Stimulated activated CD4-positive, alpha-beta T cell treated with anti-CD3 and anti-CD28 coated beads, Interleukin-15, amount 100 ng/mL, for 24 hours (primary cell): Measurements from ENCODE around the gene PRPH.
A peak's percentile ranks its signal among the peaks of the same experiment; 100 is the strongest.
"Not testable (repeated sequence)": the region's sequence is repeated elsewhere in the genome, so short reads cannot be mapped to it uniquely, and the experiment has no call there.

Source experiments
- DNase-seq: peaks from one replicate; pipeline ENCODE4 v3.0.0-alpha.2; 2020

PRPH gene

DNA sequence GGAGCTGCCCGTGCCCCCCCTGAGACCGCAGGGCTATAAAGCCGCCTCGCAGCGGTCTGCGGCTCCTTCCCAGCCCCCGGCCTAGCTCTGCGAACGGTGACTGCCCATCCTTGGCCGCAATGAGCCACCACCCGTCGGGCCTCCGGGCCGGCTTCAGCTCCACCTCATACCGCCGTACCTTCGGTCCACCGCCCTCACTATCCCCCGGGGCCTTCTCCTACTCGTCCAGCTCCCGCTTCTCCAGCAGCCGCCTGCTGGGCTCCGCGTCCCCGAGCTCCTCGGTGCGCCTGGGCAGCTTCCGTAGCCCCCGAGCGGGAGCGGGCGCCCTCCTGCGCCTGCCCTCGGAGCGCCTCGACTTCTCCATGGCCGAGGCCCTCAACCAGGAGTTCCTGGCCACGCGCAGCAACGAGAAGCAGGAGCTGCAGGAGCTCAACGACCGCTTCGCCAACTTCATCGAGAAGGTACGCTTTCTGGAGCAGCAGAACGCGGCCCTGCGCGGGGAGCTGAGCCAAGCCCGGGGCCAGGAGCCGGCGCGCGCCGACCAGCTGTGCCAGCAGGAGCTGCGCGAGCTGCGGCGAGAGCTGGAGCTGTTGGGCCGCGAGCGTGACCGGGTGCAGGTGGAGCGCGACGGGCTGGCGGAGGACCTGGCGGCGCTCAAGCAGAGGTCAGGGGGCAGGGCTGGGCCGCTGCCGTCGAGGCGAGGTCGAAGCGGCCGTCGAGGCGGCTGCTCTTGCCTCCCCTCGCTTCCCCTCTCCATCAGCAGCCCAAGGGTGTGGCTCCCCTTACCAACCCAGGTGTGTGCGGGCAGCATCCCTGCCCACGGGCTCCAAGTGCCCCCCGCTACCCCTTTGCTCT lies at the start of gene PRPH:
Gene PRPH, plus strand, starts transcription at position 66 of the 855 bp plus-strand sequence. Its CDS starts 54 bp downstream, at position 120.
- DNase-seq: no peak

DNA sequence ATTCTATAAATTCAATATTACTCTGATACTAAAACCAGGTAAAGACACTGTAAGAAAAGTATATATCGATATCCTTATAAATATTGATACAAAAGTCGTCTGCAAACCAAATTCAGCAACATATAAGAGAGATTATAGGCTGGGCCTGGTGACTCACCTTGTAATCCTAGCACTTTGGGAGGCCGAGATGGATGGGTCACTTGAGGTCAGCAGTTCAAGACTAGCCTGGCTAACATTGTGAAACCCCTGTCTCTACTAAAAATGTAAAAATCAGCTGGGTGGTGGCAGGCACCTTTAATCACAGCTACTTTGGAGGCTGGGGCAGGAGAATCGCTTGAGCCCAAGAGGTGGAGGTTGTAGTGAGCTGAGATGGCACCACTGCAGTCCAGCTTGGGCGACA lies 43.6 kb upstream of the PRPH start:
- DNase-seq: no peak

DNA sequence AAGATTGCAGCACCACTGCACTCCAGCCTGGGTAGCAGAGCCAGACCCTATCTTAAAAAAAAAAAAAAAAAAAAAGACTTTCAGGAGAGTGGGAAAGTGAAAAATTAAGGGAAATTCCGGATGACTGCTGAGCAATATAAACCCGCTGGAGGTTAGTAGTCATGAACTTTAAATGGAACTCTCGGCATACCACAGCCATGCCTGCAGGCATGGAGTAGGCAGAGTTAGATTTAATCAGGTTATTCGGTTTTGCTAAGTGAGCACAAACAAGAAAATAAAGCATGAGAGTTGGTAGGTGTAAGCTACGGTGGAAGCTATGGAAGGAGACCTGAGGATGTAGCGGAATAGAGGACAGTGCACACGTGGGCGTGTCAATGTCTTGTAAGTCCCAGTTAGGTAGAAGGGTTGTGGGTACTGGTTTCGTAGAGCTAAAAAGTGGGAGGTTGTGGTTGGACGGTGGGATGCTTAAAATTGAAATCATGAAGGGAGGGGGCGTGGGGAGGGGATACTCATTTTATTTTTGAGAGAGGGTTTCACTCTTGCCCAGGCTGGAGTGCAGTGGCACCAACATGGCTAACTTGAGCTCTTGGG lies 41.8 kb upstream of the PRPH start:
- no peak for DNase-seq

DNA sequence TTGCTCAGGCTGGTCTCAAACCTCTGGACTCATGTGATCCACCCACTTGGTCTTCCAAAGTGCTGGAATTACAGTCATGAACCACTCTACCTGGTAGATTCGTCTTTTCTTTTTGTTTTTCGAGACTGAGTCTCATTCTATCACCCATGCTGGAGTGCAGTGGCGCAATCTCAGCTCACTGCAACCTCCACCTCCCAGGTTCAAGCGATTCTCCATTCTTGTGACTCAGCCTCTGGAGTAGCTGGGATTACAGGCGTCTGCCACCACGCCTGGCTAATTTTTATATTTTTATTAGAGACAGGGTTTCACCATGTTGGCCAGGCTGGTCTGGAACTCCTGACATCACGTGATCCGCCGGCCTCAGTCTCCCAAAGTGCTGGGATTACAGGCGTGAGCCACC lies 39.5 kb upstream of the PRPH start:
- DNase-seq: not testable (repeated sequence)

DNA sequence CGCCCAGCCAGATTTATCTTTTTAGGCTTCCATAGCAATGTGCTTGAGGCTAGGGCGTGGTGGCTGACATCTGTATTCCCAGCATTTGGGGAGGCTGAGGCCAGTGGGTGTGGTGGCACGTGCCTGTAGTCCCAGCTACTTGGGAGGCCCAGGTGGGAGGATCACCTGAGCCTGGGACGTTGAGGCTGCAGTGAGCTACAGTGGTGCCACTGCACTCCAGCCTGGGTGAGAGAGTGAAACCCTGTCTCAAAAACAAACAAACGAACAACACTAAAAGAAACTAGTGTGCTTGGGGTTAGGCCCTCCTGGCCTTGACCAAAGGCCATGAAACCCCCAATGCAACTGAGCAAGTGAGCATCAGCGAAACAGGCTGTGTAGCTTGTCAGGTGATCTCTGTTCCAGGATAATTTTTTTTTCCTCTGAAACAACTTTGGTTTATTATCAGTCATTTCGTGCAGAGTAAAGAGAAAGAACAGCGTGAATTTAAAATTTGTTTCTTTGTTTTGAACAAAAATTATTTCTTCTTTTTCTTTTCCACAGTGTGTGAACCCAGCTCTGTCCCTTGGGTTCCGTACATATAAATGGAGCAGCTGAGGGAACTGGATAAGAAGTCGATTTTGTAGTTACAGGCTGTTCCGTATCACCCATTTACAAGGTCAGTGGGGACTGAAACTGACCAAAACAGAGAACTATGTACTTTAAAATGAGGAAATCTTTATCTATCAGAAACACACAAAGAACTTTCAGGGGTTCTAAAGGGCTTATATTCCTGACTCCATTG lies 38.9 kb upstream of the PRPH start:
- DNase-seq: no peak

DNA sequence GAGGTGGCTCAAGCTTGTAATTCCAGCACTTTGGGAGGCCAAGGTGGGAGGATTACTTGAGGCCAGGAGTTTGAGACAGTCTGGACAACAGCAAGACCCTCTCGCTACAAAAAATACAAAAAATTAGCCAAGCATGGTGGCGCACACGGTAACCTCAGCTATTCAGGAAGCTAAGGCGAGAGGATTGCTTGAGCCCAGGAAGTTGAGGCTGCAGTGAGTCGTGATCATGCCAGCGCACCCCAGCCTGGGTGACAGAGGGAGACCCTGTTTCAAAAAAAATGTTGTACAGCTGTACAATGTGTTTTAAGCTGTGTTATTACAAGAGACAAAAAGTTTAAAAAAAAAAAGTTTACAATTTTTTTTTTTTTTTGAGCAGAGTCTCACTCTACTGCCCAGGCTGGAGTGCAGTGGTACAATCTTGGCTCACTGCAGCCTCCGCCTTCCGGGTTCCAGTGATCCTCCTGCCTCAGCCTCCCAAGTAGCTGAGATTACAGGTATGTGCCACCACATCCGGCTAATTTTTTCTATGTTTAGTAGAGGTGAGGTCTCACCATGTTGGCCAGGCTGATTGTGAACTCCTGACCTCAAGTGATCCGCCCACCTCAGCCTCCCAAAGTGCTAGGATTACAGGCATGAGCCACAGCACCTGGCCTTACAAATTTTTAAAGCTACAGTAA lies 37.3 kb upstream of the PRPH start:
- not testable (repeated sequence) for DNase-seq

DNA sequence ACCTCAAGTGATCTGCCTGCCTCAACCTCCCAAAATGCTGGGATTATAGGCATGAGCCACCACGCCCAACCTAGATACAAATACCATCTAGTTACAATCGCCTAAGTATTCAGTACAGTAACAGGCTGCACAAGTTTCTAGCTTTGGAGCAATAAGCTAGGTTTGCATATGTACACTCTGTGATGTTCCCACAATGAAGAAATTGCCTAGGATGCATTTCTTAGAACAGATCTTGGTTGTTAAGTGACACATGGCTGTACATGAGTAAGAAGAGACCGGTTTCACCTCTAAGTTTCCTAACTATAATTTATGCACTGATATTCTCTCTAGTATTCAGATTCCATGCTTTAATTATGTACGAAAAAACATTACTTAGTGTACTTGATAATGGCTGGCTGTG lies 35.5 kb upstream of the PRPH start:
- no peak for DNase-seq

DNA sequence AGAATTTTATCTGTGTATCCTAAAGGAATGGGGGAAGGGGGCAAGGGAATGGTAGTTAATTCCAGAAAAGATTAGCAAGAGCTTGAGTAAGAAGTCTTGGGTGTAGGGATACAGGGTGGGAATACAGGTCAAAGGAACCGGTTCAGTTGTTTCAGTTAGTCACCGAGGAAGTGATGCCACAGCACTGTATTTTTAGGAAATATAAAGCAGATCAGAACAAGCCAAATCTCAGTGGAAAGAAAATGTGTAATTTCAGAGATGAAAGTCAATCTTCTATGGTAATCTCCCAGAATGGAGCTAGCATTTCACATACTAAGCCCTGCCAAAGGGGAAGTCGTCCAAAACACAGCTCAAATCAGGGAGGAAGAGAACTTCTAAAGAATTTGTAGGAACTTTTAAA lies 34.8 kb upstream of the PRPH start:
- DNase-seq: no peak

DNA sequence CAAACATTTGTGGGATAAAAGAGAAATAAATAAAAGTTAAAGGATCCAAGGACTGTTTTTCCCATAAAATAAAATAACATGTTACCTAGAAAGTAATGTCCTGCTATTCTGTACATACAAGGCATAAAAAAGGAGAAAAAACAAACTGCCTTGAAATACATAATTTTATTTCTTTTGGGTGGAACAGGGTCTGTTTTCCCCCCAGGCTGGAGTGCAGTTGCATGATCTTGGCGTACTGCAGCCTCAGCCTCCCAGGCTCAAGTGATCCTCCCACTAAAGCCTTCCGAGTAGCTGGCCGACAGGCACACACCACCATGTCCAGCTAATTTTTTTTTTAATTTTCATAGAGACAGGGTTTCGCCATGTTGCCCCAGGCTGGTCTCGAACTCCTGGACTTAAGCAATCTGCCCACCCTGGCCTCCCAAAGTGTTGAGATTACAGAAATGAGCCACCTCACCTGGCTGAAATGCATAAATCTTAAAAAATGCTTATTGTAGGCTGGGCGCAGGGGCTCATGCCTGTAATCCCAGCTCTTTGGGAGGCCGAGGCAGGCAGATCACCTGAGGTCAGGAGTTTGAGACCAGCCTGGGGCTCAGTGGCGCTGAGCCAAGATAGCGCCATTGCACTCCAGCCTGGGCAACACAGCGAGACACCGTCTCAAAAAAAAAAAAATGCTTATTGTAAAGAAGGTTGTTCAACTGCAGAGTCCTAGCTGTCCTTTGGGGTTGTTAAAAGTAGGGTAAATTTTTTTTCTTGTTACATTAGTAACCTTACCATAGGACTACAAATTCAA lies 34.2 kb upstream of the PRPH start:
- DNase-seq: no peak

DNA sequence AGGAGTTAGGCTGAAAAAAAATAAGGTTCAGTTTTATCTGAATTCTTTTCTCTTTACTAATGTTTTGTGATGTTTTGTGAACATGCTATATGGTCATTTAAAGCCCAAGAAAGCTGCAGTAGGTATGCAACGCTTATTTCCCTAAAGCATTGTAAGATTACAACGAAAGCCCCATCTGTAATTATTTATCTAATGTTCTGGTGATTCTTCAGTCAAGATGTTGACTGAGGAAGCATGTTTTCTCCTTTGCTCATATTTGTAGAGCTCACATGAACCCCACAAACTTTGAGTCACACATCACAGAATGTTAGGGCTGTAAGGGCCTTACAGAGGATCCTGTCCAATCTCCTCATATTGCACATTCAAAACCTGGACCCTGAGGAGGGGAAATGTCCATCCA lies 33.2 kb upstream of the PRPH start:
- DNase-seq: no peak

DNA sequence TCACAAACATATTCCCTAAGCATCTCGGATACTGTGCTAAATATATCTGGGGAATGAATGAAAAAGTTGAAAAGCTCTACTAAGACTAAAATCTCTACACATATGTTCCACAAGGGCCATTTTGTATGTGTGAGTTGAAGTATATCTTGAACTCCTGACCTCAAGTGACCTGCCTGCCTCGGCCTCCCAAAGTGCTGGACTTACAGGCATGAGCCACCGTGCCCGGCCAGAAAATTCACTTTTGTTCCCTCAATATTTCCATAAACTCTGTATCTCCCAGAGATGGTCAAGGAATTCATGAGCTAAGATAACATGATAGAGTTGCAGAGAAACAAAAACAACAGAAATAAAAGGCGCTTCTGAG lies 31.6 kb upstream of the PRPH start:
- DNase-seq: no peak

DNA sequence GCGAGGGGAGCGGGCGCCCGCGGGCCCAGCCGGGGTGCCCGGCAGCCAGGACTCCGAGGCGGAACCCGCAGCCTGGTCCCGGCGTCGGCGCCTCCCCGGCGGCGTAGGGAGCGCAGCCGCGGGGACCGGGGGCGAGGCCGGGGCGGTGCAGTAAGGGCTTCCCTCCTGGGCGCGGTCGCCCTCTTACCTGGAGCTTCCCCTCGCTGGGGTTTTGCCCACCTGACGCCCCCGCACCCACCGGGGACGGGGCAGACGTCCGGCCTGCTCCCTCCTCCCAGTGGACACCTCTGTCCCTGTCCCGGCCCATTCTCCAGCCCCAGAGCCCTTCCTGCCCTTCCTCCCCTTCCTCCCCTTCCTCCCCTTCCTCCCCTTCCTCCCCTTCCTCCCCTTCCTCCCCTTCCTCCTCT lies 30.5 kb upstream of the PRPH start:
- DNase-seq: peak; percentile 72

DNA sequence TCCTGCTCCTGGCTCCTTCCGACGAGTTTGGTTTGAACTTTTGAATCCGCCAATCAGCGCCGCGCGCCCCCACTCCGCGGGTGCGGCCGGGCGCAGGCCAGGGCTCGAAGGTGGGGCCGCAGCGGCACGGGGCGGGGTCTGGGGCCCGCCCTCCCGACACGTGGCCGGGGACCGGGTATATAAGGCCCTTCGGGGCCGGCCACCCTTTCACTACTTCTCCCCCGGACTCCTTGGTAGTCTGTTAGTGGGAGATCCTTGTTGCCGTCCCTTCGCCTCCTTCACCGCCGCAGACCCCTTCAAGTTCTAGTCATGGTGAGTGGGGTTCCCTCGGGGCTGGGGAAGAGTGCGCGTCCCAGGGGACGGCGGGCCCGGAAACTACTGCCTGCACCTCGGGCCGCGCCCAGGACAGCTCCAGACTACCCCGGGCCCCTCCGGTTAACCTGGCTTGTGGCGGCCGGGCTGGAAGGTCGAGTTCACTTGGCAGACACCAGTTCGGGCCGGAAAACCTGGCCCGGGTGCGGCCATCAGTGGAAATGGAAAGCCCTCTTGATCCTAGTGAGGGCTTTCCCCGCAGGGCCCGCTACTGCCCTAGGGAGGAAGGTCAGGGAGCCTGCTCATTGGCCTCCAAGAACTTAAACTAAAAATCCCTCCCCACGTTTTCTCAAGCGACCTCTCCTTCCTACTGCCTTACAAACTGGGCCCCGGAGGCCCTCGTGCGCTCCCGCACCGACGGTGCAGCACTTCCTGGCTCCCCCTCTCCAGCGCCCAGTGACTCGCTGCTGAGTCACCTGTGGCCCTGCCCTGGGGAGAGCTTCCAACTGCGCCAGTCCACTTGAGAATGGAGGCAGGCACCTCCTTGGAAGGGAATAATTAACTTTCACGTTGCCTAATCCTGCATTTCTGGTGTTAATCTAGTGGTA lies 29.8 kb upstream of the PRPH start, which contains the start of gene TUBA1C:
Gene TUBA1C, plus strand, starts transcription at position 210 of the 920 bp plus-strand sequence. Its CDS starts 100 bp downstream, at position 310.
- peak; percentile 96 for DNase-seq

DNA sequence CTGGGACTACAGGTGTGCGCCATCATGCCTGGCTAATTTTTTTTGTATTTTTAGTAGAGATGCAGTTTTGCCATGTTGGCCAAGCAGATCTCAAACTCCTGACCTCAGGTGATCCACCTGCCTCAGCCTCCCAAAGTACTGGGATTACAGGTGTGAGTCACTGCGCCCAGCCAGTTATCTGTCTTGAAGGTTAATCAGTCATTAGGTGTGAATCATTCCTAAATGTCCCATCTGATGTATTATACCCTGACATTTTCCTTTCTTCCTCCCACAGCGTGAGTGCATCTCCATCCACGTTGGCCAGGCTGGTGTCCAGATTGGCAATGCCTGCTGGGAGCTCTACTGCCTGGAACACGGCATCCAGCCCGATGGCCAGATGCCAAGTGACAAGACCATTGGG lies 25.8 kb upstream of the PRPH start:
- DNase-seq: not testable (repeated sequence)

DNA sequence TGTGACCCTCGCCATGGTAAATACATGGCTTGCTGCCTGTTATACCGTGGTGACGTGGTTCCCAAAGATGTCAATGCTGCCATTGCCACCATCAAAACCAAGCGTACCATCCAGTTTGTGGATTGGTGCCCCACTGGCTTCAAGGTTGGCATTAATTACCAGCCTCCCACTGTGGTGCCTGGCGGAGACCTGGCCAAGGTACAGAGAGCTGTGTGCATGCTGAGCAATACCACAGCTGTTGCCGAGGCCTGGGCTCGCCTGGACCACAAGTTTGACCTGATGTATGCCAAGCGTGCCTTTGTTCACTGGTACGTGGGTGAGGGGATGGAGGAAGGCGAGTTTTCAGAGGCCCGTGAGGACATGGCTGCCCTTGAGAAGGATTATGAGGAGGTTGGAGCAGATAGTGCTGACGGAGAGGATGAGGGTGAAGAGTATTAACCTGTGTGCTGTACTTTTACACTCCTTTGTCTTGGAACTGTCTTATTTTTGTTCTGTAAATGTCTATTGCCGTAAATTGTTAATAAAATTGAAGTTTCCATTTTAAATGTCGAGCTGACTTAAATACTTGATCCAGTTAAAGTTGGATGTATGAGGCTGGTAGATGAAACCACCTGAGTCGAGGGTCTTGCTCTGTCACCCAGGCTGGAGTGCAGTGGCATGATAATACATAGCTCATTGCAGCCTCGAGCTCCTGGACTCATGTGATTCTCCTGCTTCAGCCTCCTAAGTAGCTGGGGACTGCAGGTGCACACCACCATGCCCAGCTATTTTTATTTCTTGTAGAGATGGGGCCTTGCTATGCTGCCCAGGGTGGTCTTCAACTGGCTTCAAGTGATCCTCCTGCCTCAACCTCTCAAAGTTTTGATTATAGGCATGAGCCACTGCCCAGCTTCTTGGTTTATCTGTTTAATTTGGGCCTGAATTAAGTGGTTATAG lies 21.9 kb upstream of the PRPH start:
- no peak for DNase-seq

DNA sequence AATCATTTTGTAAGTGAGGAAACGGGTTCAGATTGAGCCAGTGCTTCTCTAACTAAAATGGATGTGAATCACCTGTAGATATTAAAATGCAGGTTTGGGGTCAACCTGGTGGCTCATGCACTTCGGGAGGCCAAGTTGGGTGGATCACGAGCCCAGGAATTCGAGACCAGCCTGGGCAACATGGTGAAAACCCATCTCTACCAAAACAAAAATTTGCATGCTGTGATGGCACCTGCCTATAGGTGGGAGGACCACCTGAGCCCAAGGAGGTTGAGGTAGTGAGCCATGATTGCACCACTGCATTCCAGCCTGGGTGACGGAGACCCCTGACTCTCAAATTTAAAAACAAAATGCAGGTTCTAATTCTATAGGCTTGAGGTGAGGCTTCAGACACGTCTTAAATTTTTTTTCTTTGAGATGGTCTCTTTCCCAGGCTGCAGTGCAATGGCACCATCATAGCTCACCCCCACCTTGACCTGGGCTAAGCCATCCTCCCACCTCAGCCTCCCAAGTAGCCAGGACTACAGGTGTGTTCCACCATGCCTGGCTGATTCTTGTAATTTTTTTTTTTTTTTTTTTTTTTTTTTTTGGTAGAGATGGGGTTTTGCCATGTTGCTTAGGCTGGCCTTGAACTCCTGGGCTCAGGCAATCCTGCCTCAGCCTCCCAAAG lies 21.1 kb upstream of the PRPH start:
- no peak for DNase-seq

DNA sequence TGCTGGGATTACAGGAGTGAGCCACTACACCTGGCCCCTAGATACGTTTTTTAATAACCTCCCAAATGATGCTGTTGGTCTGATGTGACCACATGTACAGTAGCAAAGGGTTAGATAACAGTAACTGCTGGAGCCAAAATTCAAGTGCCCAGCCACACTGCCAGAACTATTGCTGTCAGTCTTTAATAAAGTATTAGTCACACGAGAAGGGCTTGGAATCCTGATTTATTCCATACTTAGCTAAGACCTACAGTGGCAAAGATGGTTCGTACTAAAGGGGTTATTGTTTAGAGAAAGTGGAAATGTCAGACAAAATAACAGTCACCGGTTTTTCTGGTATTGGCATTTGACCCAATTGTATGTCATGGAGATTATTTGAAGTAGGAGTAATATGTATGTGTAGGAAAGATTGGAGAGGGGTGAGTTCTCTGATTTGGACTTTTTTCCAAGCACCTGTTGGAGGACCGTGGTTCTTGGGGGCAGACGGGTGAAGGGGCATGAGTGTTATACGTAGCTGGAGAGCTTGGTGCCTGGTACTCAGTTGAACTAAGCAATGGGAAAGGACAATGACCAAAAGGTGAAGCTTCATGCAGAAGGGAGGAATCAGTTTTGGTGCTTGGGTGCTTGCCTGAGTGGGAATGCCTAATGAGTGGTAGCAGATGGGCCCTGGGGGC lies 20.4 kb upstream of the PRPH start:
- DNase-seq: no peak
